Right lobe of liver (tissue), 6 donors: ENCODE measurements around the gene DCC. TPM values are rescaled to one million over a fixed set of nuclear protein-coding genes. Genes with fewer than 3 reads are reported as not detected.

ENCODE experiments used
- ATAC-seq, 4 donors: fragments of 200-7000 bp; cut with Tn5 transposase; one replicate each; pipeline ENCODE4 v1.9.1; 2020; ENCODE audit warnings: mild to moderate bottlenecking in 4 of 4, moderate library complexity in 4 of 4
- DNase-seq, 3 donors: peaks; one replicate each; pipeline ENCODE4 v3.0.0-alpha.2; 2020
- H3K27ac ChIP-seq, 3 donors: fragments of 200-600 bp; one replicate each; pipeline ENCODE4 v1.8.0; 2022
- H3K27me3 ChIP-seq, 2 donors: fragments of 200-600 bp; one replicate each; pipeline ENCODE4 v1.8.0; 2022
- H3K36me3 ChIP-seq, 4 donors: fragments of 200-600 bp; sonication (generic) in 1 of 4; one replicate each; pipeline versions ENCODE4 v1.5.1 to v1.8.0; 2017 to 2022; ENCODE audit warnings: control low read depth in 1 of 4
- H3K4me1 ChIP-seq, 4 donors: fragments of 200-600 bp; sonication (generic) in 1 of 4; one replicate each; pipeline versions ENCODE4 v1.5.1 to v1.8.0; 2017 to 2022; ENCODE audit warnings: control low read depth in 1 of 4
- H3K4me3 ChIP-seq, 3 donors: fragments of 200-600 bp; one replicate each; pipeline ENCODE4 v1.8.0; 2022
- H3K9me3 ChIP-seq, 4 donors: fragments of 200-600 bp; sonication (generic) in 1 of 4; one replicate each; pipeline versions ENCODE4 v1.5.1 to v1.8.0; 2017 to 2022; ENCODE audit warnings: control low read depth in 1 of 4
- POLR2A ChIP-seq: fragments of 450-650 bp; IDR thresholded peaks from one replicate; pipeline ENCODE4 v1.6.1; 2017; ENCODE audit warnings: antibody characterized with exemption, mild to moderate bottlenecking
- WGBS: methylation state at CpG from one replicate; pipeline ENCODE4 v1.1.6; 2018; ENCODE audit warnings: low coverage, low lambda C conversion rate; ENCODE audit not compliant: insufficient coverage; ENCODE audit errors: missing lambda C conversion rate; 5-methylcytosine and 5-hydroxymethylcytosine counted together
- intact Hi-C, 2 donors: fragments of 100-400 bp; cut with DNase I; formaldehyde crosslinking; loops; one replicate each; pipeline versions ENCODE4 v1.11.2 to v1.14.1; 2022
- total RNA-seq, 6 experiments: library from RNA; depleted of rRNA in 2 of 6; stranded (reverse); fragments of >200 nt in 2 of 6; fragmentation: NEBNext Ultra II Directional in 3 of 6; extraction: Animal tissue kit (Norgen Biotek cat#: 25700) in 3 of 6; gene quantifications; one replicate each; pipeline versions ENCODE4 v1.1.0 to v1.2.4, GENCODE V29; 2016 to 2023
- TF ChIP-seq, protein P1 (sequence below), 4 donors: fragments of 200-600 bp in 3 of 4; fragments of 450-650 bp in 1 of 4; IDR thresholded peaks; one replicate each; pipeline versions ENCODE4 v1.5.1 to v1.8.0; 2016 to 2022; ENCODE audit warnings: antibody characterized with exemption in 4 of 4, mild to moderate bottlenecking in 2 of 4
- donor health status: DM: no; HTN: yes; CAD: no.
- donor health status: DM: no; HTN: no; CAD: no.
- donor health status: DM: no; HTN: no; CAD: no.
- donor health status: DM: no; HTN: yes; CAD: no.
- donor health status: DM: no; HTN: yes; CAD: no.

Gene DCC
- total RNA-seq, 6 experiments from 2014 or later = 0.06 TPM; not detected in 5

DNA sequence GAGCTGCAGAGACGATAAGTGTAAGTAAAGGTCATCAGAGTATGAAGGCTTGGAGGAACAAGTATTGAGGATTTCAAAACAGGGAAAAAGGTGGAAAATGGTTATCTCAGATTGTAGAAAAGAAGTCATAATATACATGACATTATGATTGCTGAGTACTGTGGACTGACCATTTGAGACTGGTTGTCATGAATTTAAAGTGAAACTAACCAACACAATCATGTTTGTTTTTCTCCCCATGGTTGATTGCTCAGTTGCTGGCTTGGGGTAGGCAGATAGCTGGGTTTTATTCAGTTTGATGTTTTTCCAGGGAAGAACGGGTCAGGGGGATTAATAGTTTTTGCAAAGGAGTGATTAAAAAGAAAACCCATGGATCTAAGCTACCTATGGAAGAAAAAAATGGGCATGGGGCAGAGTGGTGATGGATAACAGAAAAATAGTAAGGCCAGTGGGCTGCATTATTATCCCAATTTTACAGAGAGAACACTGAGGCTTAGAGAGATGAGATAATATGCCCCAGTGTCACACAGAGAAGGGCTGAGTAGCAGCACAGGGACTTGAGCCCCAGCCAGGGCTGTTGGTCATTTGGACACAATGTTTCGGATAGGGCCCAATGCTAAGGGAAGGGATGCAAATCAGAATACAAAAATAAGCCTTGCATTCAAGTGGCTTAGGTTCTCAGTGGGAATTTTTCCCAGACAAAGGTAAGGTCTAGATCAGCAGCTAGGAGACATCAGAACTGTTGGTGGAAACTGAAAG is 885.7 kb downstream of the DCC start:
- intact Hi-C loops = loop anchor here in 1 of 2 donors (5.0 kb wide), 1 partner anchor 283 kb away; no protein-coding TSS in a partner anchor
- Histone ChIP-seq H3K4me1 (no peaks in the 10 kb centered on the region), H3K27ac (no peak overlapping the region), H3K4me3 (no peak overlapping the region), H3K27me3 (no peaks in the 10 kb centered on the region), H3K9me3 (no peaks in the 10 kb centered on the region), H3K36me3 (no peaks in the 10 kb centered on the region)
- ATAC-seq (no peak), DNase-seq (no peak)
- WGBS = 52% methylated on average over 3 of the region's 3 CpGs
- TF ChIP-seq POLR2A = no peak
- TF ChIP-seq, protein P1, sequence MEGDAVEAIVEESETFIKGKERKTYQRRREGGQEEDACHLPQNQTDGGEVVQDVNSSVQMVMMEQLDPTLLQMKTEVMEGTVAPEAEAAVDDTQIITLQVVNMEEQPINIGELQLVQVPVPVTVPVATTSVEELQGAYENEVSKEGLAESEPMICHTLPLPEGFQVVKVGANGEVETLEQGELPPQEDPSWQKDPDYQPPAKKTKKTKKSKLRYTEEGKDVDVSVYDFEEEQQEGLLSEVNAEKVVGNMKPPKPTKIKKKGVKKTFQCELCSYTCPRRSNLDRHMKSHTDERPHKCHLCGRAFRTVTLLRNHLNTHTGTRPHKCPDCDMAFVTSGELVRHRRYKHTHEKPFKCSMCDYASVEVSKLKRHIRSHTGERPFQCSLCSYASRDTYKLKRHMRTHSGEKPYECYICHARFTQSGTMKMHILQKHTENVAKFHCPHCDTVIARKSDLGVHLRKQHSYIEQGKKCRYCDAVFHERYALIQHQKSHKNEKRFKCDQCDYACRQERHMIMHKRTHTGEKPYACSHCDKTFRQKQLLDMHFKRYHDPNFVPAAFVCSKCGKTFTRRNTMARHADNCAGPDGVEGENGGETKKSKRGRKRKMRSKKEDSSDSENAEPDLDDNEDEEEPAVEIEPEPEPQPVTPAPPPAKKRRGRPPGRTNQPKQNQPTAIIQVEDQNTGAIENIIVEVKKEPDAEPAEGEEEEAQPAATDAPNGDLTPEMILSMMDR (IDR thresholded peaks at IDR 0.05) = no peak

DNA sequence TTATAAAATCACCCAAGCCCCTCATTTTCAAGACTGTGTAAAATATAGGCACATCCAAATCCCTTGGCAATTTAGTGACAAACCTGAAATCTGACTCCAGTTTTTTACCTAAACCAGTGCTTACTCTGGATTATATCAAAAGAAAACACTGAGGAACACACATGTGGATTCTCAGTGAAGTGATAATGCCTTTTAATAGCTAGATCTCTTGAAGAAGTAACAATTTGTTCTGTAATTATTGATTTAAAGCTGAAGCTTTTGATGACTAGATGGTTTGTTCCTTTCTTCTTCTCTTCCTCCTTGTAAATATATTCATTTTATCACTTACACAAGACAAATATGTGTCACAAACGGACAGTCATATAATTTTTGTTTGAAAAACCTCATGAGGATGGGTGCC is 894.6 kb downstream of the DCC start:
- Histone ChIP-seq H3K4me1 (no peaks in the 10 kb centered on the region), H3K36me3 (no peaks in the 10 kb centered on the region), H3K27ac (no peak overlapping the region), H3K27me3 (no peaks in the 10 kb centered on the region), H3K9me3 (no peaks in the 10 kb centered on the region), H3K4me3 (no peak overlapping the region)
- intact Hi-C loops = no loop called here
- TF ChIP-seq, protein P1 (IDR thresholded peaks at IDR 0.05) = no peak
- no peak for TF ChIP-seq POLR2A
- WGBS = 56% methylated on average over 1 of the region's 1 CpG
- DNase-seq (no peak), ATAC-seq (no peak)

DNA sequence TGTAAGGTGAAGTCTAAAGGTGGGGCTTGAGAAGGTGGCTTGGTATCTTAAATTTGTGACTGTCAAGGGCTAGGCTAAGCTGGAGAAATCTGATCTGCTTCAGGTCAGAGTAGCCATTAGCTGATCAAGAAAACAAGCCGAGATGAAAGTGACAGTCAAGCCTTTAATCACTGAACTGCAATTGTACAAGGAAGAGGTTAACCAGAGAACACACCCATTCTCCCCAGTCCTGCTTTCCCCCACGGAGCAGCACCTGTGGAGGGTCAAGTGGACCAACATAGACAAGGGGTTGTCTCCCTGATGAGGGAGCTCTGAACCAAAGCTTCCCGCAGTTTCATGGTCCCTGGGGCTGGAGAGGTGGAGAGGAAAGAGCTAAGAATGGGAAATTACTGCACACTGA is 901.2 kb downstream of the DCC start:
- Histone ChIP-seq H3K9me3 (no peaks in the 10 kb centered on the region), H3K27ac (no peak overlapping the region), H3K4me3 (no peak overlapping the region), H3K4me1 (no peaks in the 10 kb centered on the region), H3K27me3 (no peaks in the 10 kb centered on the region), H3K36me3 (no peaks in the 10 kb centered on the region)
- WGBS = 43% methylated on average over 3 of the region's 3 CpGs
- DNase-seq = no peak
- intact Hi-C loops = no loop called here
- ATAC-seq = no peak
- TF ChIP-seq, protein P1 (IDR thresholded peaks at IDR 0.05) = no peak
- no peak for TF ChIP-seq POLR2A

DNA sequence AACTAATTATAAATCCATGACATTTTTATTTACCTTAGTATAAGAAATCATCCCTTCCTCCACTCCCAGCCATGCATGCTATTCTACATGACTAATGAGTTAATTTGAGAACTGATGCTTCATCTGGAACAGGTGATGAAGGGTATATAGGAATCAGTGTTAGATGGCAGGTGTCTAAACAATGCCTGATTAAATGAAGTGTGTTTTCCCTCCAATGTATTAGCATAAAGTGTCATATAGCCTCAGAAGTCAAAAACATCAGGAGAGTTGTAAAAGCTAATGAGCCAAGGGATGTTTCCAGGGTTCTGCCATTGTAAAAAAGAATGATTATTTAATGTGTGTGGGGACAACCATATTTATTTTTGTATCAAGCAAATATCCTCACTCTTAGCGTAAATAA is 913.8 kb downstream of the DCC start:
- 64% methylated on average over 1 of the region's 1 CpG for WGBS
- DNase-seq = no peak
- no peak overlapping the region for H3K4me3 ChIP-seq

More for the DNA sequence above, 913.8 kb downstream of the DCC start:
- Histone ChIP-seq H3K27me3 (no peaks in the 10 kb centered on the region), H3K36me3 (no peaks in the 10 kb centered on the region), H3K27ac (no peak overlapping the region), H3K9me3 (no peaks in the 10 kb centered on the region), H3K4me1 (no peaks in the 10 kb centered on the region)
- no peak for ATAC-seq
- TF ChIP-seq, protein P1 (IDR thresholded peaks at IDR 0.05) = no peak
- no peak for TF ChIP-seq POLR2A
- intact Hi-C loops = no loop called here
